Measurements from ENCODE around the gene RASAL2.

Gene RASAL2

GRCh38 chr1:178091986-178092745, 1.7 kb upstream of the RASAL2 start:
- peak in 1 of 2 experiments; percentile 15 for DNase-seq

GRCh38 chr1:178092878-178093493, 918 bp upstream of the RASAL2 start:
- DNase-seq, result peak; percentile 62 to 63
- TF ChIP-seq GATA1 (IDR thresholded peaks at IDR 0.05; ENCODE audit: low read depth, low read length), result no peak
- TF ChIP-seq POLR2A (IDR thresholded peaks at IDR 0.05; ENCODE audit: low read length), result no peak

More at GRCh38 chr1:178091986-178092745, 1.7 kb upstream of the RASAL2 start:
- TF ChIP-seq GATA1 (IDR thresholded peaks at IDR 0.05; ENCODE audit: low read depth, low read length) (no peak), POLR2A (IDR thresholded peaks at IDR 0.05; ENCODE audit: low read length) (no peak)

- TF ChIP-seq POLR2A (IDR thresholded peaks at IDR 0.05; ENCODE audit: low read length), result peak; percentile 48
- no peak for TF ChIP-seq GATA1 (IDR thresholded peaks at IDR 0.05; ENCODE audit: low read depth, low read length)
- DNase-seq, result peak; percentile 92 to 93
These were observed 382 bp upstream of the RASAL2 start for GRCh38 chr1:178093494-178093950.

- TF ChIP-seq GATA1 (IDR thresholded peaks at IDR 0.05; ENCODE audit: low read depth, low read length) (no peak), POLR2A (IDR thresholded peaks at IDR 0.05; ENCODE audit: low read length) (no peak)
- DNase-seq, result peak in 1 of 2 experiments; percentile 25
These were observed 1.1 kb downstream of the RASAL2 start for GRCh38 chr1:178094739-178095645.

- TF ChIP-seq POLR2A (IDR thresholded peaks at IDR 0.05; ENCODE audit: low read length) (no peak), GATA1 (IDR thresholded peaks at IDR 0.05; ENCODE audit: low read depth, low read length) (no peak)
- DNase-seq, result no peak
These were observed 2.5 kb downstream of the RASAL2 start for GRCh38 chr1:178096421-178096820.

- no peak for DNase-seq
- TF ChIP-seq POLR2A (IDR thresholded peaks at IDR 0.05; ENCODE audit: low read length), result no peak
- TF ChIP-seq GATA1 (IDR thresholded peaks at IDR 0.05; ENCODE audit: low read depth, low read length), result no peak
These were observed 4.4 kb downstream of the RASAL2 start for GRCh38 chr1:178098262-178098661.

- TF ChIP-seq POLR2A (IDR thresholded peaks at IDR 0.05; ENCODE audit: low read length) (no peak), GATA1 (IDR thresholded peaks at IDR 0.05; ENCODE audit: low read depth, low read length) (no peak)
- no peak for DNase-seq
These were observed 7.3 kb downstream of the RASAL2 start for GRCh38 chr1:178101266-178101630.

GRCh38 chr1:178101654-178102053, 7.8 kb downstream of the RASAL2 start:
- no peak for TF ChIP-seq POLR2A (IDR thresholded peaks at IDR 0.05; ENCODE audit: low read length)
- DNase-seq, result no peak

GRCh38 chr1:178102218-178102617, 8.3 kb downstream of the RASAL2 start:
- TF ChIP-seq GATA1 (IDR thresholded peaks at IDR 0.05; ENCODE audit: low read depth, low read length) (no peak), POLR2A (IDR thresholded peaks at IDR 0.05; ENCODE audit: low read length) (no peak)
- no peak for DNase-seq

- no peak for TF ChIP-seq POLR2A (IDR thresholded peaks at IDR 0.05; ENCODE audit: low read length)
- no peak for TF ChIP-seq GATA1 (IDR thresholded peaks at IDR 0.05; ENCODE audit: low read depth, low read length)
- no peak for DNase-seq
These were observed 13.9 kb downstream of the RASAL2 start for GRCh38 chr1:178107823-178108222.

- no peak for DNase-seq
- no peak for TF ChIP-seq GATA1 (IDR thresholded peaks at IDR 0.05; ENCODE audit: low read depth, low read length)
These were observed 15.6 kb downstream of the RASAL2 start for GRCh38 chr1:178109348-178110143.

- no peak for TF ChIP-seq GATA1 (IDR thresholded peaks at IDR 0.05; ENCODE audit: low read depth, low read length)
- no peak for TF ChIP-seq POLR2A (IDR thresholded peaks at IDR 0.05; ENCODE audit: low read length)
- DNase-seq, result no peak
These were observed 21.4 kb downstream of the RASAL2 start for GRCh38 chr1:178115260-178115659.

GRCh38 chr1:178118524-178118923, 24.6 kb downstream of the RASAL2 start:
- DNase-seq, result no peak
- TF ChIP-seq POLR2A (IDR thresholded peaks at IDR 0.05; ENCODE audit: low read length) (no peak), GATA1 (IDR thresholded peaks at IDR 0.05; ENCODE audit: low read depth, low read length) (no peak)

Data from erythroblast (primary cell).